HG03139 (cell line): Measurements from ENCODE around the gene NAXD.
"Not testable (repeated sequence)": the region's sequence is repeated elsewhere in the genome, so short reads cannot be mapped to it uniquely, and the experiment has no call there.

Experiments used
- ATAC-seq: cut with Tn5 transposase; IDR thresholded peaks from one replicate; pipeline ENCODE4 v1.9.1; 2021; ENCODE audit not compliant: unreplicated experiment

Gene NAXD

GRCh38 chr13:110627761-110628476, 12.6 kb downstream of the NAXD start:
- no peak for ATAC-seq

GRCh38 chr13:110628477-110628793, 13.1 kb downstream of the NAXD start:
- ATAC-seq = no peak

- no peak for ATAC-seq
Observed at GRCh38 chr13:110628952-110629701, 13.8 kb downstream of the NAXD start.

DNA sequence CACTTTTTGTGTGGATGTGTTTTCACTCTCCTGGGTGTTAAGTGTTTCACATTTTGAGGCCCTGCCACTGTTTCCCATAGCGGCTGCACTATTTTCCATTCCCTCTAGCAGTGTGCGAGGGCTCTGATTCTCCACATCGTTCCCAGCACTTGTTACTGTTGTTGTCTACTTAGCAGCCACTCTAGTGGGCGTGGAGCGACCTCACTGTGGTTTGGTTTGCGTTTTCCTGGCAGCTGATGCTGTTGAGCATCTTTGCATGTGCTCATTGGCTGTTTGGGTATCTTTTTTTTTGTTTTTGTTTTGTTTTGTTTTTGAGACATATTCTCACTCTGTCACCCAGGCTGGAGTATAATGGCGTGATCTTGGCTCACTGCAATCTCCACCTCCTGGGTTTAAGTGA, 14.4 kb downstream of the NAXD start:
- no peak for ATAC-seq

GRCh38 chr13:110630566-110631119, 15.3 kb downstream of the NAXD start:
- ATAC-seq = no peak

GRCh38 chr13:110632255-110632654, 16.9 kb downstream of the NAXD start:
- not testable (repeated sequence) for ATAC-seq

GRCh38 chr13:110633776-110634175, 18.4 kb downstream of the NAXD start:
- no peak for ATAC-seq

- no peak for ATAC-seq
Observed at GRCh38 chr13:110634558-110634957, 19.2 kb downstream of the NAXD start.

DNA sequence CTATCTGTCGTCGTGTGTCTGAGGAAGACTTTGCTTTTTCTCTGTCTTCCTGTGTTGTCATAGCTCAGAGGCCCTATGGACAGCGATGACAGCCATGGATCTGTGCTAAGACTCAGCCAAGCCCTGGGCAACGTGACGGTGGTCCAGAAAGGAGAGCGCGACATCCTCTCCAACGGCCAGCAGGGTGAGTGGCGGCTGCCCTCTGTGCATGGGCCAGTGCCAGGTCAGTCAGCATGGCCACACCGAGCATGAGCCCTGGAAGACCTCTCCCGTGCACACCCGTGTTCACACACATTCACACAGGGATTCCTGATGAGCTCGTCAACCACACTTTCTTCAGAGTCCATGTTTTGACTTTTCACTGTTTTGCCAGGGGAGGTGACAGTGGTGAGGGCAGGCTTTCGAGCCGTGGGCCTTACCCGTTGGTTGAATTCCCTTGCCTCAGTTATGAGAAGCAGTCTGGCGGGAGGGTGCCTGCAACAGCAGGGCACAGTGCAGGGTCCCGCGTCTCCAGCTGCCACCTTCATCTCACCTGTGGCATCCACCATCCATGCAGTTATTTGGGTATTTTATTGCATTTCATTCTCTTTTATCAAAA, 20.2 kb downstream of the NAXD start:
- no peak for ATAC-seq

GRCh38 chr13:110636053-110636475, 20.7 kb downstream of the NAXD start:
- ATAC-seq = no peak

DNA sequence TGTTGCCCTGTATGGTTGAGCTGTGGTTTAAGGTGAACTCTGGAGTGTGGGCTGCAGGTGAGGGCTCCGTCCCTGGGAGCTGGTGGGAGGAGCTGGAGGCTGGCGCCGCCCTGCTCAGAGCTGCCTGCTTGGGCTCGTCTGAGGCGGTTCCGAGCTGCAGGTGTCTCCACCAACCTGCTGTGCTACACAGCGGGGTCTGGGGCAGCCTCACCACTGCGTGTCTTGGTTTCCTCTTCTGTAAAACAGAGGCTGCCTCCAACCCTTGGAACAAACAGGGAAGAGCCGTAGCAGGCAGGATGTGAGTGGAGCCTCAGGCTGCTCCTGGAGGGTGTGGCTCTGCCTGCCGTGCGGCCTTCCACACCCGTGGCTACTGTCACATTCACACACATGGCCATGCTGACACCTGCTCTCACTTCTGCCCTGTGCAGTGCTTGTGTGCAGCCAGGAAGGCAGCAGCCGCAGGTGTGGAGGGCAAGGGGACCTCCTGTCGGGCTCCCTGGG, 21.4 kb downstream of the NAXD start:
- ATAC-seq = no peak

DNA sequence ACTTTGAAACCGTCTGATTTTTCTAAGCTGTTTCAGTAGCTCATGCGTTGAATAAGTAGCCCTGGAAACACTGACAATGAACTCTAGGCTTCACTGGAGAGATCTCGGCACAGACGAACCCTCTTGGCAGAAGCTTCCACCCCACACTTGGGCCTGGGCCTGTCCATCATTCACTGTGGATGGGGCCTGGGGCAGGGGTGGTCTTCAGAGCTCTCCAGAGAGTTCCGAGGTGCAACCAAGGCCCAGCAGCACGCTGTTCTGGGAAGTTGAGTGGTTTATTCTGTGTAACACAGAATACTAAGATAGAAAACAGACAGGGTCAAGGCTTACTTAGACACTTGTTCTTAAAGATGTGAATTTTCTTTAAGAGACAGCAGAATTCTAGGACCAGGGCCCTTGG, 21.9 kb downstream of the NAXD start:
- ATAC-seq = no peak

GRCh38 chr13:110637747-110638146, 22.4 kb downstream of the NAXD start:
- no peak for ATAC-seq

DNA sequence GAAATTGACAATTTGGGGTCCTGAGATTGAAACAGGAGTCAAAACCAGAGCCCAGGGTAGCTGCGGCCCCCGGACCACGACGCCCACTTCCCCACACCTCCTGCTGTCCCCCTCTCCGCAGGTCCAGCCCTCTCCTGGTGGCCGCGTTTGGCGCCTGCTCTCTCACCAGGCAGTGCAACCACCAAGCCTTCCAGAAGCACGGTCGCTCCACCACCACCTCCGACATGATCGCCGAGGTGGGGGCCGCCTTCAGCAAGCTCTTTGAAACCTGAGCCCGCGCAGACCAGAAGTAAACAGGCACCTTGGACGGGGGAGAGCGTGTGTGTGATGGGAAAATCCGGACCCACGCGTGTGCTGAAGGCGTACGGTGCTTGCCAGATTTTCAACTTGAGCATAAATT, 22.9 kb downstream of the NAXD start:
- ATAC-seq = no peak

- ATAC-seq = no peak
Observed at GRCh38 chr13:110638814-110639806, 23.8 kb downstream of the NAXD start.

DNA sequence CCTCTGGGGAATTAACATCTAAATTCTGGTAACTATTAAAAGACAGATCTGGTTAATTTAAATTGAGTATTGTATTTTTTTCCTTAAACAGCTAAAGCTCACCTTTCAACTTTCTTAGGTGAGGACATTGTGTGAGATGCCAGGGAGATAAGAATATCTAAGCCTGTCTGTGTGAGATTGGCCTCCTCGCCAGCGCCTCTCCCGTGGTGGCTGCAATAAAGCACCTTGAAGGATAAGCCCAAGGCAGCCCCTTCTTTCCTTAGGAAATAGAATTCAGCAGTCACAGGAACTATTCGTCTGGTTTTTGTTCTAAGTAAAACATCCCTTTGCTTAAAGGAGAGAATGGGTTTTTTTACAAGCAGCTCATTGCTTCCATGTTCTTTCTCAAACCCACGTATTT, 24.6 kb downstream of the NAXD start:
- no peak for ATAC-seq

GRCh38 chr13:110640591-110641029, 25.3 kb downstream of the NAXD start:
- no peak for ATAC-seq

DNA sequence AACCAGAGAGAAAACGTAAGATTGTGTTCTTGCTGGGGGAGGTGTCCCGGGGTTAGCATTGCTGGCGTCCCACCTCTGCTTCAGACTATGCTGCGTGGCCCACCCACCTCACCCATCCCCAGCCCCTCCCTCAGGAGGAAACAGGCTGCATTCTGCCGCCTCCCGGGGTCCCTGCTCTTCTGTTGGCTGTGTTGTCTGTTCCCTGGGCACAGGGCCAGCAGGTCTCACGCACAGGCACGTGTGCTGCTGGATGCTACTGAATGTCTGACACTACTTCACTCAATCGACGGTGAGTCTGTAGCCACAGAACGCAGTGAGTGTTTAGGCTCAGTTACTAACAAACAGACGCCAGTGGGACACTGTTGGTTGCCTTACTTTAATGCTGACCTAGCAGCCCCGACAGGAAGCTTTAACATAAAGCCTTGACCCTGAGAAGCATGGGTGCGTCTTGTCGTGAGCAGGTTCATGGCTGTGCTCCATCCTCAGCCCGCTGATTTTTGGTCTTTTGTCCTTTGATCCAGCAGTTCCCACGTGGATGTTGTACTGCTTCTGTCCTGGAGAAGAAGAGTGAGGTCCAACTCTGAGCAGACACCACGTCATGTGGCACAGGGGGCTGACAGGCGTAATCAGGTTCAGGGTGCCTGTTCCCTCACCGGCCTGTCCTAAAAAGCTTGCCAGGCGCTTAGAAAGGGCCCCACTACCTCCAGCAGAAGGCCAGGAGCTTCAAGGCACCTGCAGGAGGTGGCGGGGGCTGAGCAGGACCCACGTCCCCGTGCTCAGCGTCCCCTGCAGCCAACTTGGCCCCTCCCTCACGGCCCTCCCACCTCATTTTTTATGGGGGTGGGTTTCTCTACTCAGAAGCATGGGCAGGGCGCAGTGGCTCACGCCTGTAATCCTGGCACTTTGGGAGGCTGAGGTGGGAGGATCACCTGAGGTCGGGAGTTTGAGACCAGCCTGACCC, 26.0 kb downstream of the NAXD start:
- ATAC-seq = no peak

- no peak for ATAC-seq
Observed at GRCh38 chr13:110642291-110642981, 27.1 kb downstream of the NAXD start.
